ENCODE data around the gene NTSR1. TPM values are rescaled to one million over a fixed set of nuclear protein-coding genes. Genes with fewer than 3 reads are reported as not detected.

The NTSR1 gene
- polyA plus RNA-seq, 3 donors, result 1.2 to 3.0 (median 1.4) TPM

GRCh38 chr20:62732842-62733525 lies 24.3 kb downstream of the NTSR1 start:
- DNase-seq (ENCODE audit: extremely low read depth in 1 of 11, low read depth in 9 of 11, low spot score in 4 of 11), result no peak

DNA sequence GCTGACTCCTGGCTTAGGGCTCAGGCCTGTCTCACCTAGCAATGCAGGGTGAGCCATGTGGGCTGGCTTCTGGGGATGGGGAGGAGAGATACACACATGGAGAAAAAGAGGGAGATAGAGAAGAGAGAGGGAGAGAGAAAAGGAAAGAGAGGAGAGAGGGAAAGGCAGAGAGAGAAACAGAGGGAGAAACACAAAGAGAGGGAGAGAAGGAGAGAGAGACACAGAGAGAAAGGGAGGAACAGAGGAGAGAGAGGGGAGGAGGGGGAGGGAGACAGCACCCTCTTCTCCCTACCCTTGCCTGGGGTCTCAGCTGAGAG lies 24.8 kb downstream of the NTSR1 start:
- DNase-seq (ENCODE audit: extremely low read depth in 1 of 11, low read depth in 9 of 11, low spot score in 4 of 11), result no peak

DNA sequence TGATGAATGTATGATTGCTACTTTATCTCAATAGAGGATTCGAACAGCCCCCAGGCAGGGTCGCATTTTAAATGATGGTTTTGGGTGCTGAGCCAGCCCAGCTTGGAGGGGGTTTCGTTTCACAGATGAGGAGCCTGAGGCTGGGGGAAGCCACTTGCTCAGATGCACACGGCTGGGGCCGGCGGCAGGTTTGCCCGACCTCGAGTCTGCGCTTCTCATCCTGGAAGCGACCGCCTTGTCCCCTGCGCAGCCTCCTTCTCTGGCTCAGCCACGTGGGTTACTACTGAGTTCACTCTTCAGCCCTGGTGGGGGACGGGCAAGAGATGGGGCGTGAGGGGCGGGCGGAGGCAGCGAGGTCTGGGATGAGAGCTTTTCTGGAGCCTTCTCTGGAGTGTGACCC lies 25.3 kb downstream of the NTSR1 start:
- no peak for DNase-seq (ENCODE audit: extremely low read depth in 1 of 11, low read depth in 9 of 11, low spot score in 4 of 11)

DNA sequence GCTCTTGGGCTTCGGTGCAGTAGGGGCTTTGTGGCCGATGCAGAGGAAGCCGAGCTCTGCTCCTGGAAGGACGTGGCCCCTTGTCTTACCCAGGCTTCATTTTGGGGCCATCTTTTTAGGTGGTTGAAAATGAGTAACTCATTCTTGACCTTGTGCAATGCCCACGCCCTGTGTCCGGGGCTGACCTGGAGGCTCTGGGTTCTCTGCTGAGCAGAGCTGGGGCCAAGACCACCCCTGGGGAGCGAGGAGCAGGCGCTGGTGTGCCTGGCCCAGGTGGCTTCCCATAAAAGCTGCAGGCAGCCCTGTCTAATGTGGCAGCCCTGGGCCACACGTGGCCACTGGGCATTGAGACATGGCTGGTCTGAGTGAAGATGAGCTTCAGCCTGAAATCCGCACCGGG lies 25.7 kb downstream of the NTSR1 start:
- no peak for DNase-seq (ENCODE audit: extremely low read depth in 1 of 11, low read depth in 9 of 11, low spot score in 4 of 11)

DNA sequence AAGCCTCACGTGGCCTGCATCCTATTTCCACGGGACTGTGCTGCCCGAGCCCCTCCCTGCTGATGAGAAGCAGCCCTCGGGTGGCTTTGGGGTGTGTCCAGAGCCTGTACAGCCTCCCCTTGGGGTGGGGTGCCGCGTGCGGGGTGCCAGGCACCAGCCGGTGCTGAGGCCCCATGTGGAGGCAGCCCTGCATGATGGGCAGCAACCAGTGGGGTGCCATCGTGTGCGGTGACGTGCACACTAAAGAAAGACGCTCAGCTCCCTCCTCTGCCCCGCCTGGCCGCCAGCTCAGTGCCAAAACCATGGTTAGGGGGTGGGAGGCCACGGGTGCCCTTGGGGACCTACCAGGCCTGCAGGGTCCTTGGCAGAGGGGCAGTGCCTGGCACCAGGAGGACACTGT lies 26.2 kb downstream of the NTSR1 start:
- no peak for DNase-seq (ENCODE audit: extremely low read depth in 1 of 11, low read depth in 9 of 11, low spot score in 4 of 11)

DNA sequence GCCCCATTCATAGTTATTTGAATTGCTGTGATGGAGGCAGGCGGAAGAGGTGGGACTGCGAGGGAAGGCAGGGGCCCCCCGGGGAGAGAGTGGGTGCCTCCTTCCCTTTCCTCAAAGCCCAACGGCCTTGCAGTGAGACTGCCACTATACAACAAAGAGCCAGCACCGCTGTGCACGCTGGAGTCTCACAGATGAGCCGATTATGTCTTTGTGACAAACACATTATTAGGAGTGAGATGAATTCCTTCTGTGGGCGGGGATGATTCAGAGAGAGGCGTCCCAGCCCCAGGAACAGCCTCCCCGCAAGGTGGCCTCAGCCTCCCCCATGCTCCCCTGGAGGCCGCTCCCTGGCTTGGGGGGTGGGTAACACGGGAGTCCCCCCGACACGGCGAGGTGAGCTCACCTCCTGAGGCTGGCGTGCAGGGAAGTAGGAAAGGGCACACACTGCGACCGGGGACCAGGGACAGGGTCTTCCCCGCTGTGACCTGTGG lies 26.7 kb downstream of the NTSR1 start:
- DNase-seq (ENCODE audit: extremely low read depth in 1 of 11, low read depth in 9 of 11, low spot score in 4 of 11), result no peak

DNA sequence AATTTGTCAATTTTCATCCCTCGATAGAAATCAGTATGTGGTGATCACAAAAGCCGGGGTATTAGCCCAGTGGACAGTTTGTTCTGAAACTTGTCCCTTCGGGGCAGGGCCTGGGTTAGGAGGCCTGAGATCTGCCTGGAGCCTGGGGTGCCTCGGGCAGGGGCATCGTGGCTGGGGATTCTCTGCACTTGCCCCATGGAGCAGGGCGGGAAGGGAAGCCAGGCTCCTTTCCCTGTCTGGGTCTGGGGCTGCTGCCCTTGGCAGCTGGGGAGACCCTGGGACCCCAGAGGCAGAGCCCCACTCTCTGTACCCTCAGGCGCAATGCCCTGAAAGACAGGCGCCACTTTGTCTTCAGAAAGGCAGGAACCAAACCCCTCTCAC lies 27.4 kb downstream of the NTSR1 start:
- DNase-seq (ENCODE audit: extremely low read depth in 1 of 11, low read depth in 9 of 11, low spot score in 4 of 11), result no peak

GRCh38 chr20:62736407-62737071 lies 27.9 kb downstream of the NTSR1 start:
- no peak for DNase-seq (ENCODE audit: extremely low read depth in 1 of 11, low read depth in 9 of 11, low spot score in 4 of 11)

- DNase-seq (ENCODE audit: extremely low read depth in 1 of 11, low read depth in 9 of 11, low spot score in 4 of 11), result no peak
These were observed 28.7 kb downstream of the NTSR1 start for GRCh38 chr20:62737271-62737811.

DNA sequence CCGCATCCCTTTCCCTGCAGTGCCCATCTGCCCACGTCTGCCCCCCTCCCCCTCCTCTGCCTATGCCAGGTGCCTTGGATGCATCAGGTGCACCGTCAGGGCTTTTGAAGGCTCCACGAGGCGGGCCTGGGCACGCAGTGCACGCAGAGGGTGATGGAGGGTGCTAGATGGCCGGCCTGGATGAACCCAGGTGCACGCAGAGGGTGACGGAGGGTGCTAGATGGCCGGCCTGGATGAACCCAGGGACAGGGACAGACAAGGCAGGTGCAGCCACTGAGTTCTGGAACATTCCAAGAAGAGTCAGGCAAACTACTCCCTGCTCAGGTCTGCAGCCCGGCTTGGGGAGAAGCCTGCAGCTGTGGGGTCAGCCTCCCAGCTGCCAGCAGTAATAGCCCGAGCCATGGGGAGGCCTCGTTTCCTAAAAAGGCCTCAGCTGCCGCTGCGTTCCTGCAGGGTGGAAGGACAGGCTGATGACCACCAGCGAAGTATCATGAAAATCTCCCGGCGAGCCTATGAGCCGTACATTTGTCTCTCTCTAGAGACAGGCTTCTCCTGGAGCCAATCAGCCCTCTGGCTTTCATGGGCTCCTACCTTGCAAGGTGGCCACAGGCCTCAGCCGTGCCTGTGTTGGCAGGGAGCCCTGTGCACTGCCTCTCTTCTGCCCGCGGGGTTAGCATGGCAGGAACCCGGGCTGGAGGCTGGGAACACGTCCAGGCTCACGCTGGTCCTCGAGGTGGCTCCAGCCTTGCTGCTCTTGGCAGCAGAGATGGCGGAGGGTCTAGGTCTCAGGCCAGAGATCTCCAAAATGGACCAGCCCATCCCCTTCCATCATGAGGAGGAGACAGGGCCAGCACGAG lies 29.6 kb downstream of the NTSR1 start:
- no peak for DNase-seq (ENCODE audit: extremely low read depth in 1 of 11, low read depth in 9 of 11, low spot score in 4 of 11)

- no peak for DNase-seq (ENCODE audit: extremely low read depth in 1 of 11, low read depth in 9 of 11, low spot score in 4 of 11)
These were observed 30.4 kb downstream of the NTSR1 start for GRCh38 chr20:62739067-62739466.

DNA sequence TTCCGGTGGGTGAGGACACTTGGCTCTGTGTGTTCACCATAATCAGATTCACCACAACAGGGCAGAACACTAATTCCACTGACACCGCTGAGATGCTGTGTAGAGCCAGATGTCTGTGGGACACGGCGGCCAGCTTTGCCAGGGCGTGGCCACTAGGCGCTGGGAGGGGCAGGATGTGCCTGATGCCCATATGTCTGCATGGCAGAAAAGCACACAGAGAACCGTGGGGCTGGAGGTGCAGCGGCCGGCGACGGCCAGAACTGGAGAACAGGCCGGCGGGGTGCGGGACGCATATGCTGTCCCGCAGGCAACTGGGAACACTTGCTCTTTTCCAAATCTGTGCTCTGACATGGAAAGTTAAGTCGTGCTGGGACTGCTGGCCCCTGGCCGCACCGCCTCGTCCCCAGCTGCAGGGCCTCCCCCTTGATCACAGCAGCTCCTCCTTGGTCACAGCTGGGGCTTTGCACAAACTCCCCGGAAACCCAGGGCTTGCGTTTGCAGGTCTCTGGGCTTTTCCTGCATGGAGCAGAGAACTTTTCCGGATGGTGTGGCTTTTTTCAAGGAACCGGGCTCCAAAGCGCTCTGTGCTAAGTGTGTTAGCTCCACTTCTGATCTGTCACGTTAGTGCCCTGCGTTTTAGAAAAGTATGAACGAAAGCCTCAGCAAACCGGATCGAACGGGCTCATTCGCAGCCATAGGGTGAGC lies 31.1 kb downstream of the NTSR1 start:
- DNase-seq (ENCODE audit: extremely low read depth in 1 of 11, low read depth in 9 of 11, low spot score in 4 of 11), result no peak

GRCh38 chr20:62740286-62741141 lies 31.9 kb downstream of the NTSR1 start:
- DNase-seq (ENCODE audit: extremely low read depth in 1 of 11, low read depth in 9 of 11, low spot score in 4 of 11), result no peak

GRCh38 chr20:62741191-62741691 lies 32.6 kb downstream of the NTSR1 start:
- no peak for DNase-seq (ENCODE audit: extremely low read depth in 1 of 11, low read depth in 9 of 11, low spot score in 4 of 11)

DNA sequence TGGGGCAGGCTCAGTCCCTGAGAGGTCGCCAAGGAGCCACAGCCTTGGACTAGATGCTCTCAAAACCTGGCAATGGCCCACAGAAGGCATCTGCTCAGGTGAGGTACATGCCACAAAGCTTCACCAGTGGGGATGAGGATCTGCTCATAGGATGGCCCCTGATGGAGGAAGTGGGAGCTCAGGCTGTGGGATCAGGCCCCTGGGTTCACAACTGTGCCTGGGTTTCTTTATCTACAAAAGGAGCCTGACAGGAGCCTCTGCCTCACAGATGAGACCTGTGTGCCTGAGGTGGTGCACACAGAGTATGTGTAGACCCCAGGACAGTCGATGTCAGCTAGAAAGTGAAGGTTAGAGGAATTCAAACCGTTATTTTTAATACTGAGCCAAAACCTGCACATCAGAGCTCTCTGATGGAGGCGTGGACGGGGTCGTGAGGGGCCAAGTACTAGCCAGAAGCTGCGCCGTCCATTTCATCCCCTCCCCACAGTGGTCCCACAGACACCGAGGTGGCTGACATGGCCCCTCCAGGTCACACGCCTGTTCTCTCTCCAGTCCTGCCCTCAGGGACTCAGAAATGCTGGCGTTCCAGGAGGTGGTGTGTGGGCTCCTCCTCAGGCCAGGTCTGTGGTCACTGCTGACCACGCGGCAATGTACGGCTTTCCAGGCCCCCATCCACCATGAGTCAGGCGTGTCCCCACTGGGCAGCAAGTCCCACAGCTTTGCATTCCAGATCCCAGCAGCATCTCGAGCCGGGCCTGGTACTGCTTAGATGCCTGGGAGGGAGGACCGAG lies 33.3 kb downstream of the NTSR1 start:
- no peak for DNase-seq (ENCODE audit: extremely low read depth in 1 of 11, low read depth in 9 of 11, low spot score in 4 of 11)

DNA sequence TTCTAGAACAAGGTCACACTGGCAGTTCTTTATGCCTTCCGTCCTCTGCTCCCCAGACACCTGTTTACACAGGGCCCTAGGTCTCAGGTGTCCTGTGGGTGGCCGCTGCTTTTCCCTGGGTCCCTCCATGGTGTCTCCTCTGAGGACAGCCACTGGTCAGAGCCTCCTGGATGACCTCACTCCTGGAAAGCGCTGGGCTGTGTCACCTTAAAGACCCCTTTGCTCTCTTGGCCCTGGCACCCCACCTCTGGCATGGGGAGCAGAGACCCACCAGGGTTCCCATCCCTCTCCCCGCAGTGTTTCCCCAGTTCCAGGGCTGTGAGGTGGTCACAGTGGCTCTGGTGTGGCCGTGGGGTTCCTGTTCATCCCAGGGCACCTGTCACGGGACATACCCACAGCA lies 33.9 kb downstream of the NTSR1 start:
- DNase-seq (ENCODE audit: extremely low read depth in 1 of 11, low read depth in 9 of 11, low spot score in 4 of 11), result no peak

DNA sequence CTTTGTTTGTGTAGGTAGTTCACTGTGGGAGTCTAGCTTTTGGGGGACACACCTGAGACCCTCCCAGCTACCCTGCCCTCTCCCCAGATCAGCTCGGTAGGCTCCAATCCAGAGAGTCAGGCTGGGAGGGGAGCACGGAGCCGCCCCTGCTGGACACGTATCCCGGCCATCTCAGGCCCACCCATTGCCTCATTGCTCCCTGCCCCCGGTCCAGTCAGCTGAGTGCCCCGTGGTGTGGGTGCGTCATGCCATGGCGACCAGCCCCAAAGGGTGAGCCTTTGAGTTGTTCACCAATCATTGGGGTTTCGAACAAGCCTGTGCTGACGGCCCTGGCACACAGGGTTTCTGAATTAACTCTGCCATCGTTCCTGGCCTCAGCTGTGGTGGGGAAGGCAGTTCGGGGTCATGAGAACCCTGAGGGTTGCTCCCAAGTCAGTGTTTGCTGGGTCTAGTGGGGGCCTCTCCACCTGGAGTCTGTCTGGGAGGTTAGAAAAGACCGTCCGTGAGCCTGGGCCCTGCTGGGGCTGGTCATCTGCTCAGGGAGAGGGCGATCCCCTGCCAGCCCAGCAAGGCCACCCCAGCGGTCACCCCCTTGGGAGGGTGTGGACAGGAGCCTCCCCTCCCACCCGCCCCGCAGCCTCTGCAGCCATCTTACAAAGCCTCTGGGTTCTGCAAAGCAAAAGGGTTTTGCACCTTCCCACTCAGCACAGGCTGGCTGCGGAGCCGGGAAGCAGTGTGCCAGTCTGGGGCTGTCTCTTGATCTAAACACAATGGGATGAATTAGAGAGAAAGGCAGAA lies 34.5 kb downstream of the NTSR1 start:
- no peak for DNase-seq (ENCODE audit: extremely low read depth in 1 of 11, low read depth in 9 of 11, low spot score in 4 of 11)
